ENCODE results near the gene CAND2.

DNA sequence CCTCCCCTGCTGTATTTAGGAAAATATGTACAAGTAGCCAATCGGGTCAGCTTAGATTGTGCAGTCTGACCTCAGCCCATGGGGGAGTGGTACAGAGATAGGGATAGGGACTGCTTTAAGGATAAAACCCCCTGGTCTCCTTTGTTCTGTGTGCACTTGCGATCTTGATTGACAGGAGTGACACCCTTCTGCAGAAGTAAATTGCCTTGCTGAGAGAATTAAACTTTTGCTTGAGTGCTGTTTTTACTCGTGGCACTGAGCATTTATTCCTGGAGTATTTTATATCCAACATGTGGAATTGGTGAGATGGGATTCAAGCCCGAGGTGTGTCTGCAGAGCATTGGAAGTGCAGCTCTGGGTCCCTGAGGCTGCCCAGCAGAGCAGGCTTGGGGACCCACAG, 68.8 kb downstream of the CAND2 start:
- TF ChIP-seq, protein P1, sequence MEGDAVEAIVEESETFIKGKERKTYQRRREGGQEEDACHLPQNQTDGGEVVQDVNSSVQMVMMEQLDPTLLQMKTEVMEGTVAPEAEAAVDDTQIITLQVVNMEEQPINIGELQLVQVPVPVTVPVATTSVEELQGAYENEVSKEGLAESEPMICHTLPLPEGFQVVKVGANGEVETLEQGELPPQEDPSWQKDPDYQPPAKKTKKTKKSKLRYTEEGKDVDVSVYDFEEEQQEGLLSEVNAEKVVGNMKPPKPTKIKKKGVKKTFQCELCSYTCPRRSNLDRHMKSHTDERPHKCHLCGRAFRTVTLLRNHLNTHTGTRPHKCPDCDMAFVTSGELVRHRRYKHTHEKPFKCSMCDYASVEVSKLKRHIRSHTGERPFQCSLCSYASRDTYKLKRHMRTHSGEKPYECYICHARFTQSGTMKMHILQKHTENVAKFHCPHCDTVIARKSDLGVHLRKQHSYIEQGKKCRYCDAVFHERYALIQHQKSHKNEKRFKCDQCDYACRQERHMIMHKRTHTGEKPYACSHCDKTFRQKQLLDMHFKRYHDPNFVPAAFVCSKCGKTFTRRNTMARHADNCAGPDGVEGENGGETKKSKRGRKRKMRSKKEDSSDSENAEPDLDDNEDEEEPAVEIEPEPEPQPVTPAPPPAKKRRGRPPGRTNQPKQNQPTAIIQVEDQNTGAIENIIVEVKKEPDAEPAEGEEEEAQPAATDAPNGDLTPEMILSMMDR (IDR thresholded peaks at IDR 0.05), result no peak
- TF ChIP-seq EP300 (IDR thresholded peaks at IDR 0.05), result no peak
